MM.1S (cell line): ENCODE results near the gene UNC13B.

Experiments
- CTCF ChIP-seq: fragments of 300-600 bp; sonication (generic); IDR thresholded peaks from 2 replicates; pipeline ENCODE4 v1.5.1; 2016; ENCODE audit warnings: antibody characterized with exemption, low read length, mixed read lengths
- EZH2 ChIP-seq: fragments of 300-600 bp; sonication (generic); optimal IDR thresholded peaks from 2 replicates; pipeline ENCODE3; 2017; ENCODE audit warnings: low read depth, mild to moderate bottlenecking, antibody characterized with exemption, low read length, mixed read lengths
- EZH2phosphoT487 ChIP-seq: fragments of 300-600 bp; sonication (generic); IDR thresholded peaks from 2 replicates; pipeline ENCODE4 v1.6.1; 2018; ENCODE audit warnings: antibody characterized with exemption, low read length

- TF ChIP-seq CTCF: no peak
- TF ChIP-seq EZH2: no peak
- TF ChIP-seq EZH2phosphoT487: no peak
These were observed 36.4 kb downstream of the UNC13B start for GRCh38 chr9:35198191-35198590.
